ENCODE measurements around the gene GAS2L1. TPM values are rescaled to one million over a fixed set of nuclear protein-coding genes. Genes with fewer than 3 reads are reported as not detected.

GAS2L1 gene
- total RNA-seq, 2 donors from 2014 or later: 19.4 to 28.0 TPM

GRCh38 chr22:29267462-29267857 is 39.0 kb upstream of the GAS2L1 start:
- Histone ChIP-seq H3K4me3 (peak overlapping the region; percentile 89 to 93), H3K9me3 (no peaks in the 10 kb centered on the region), H3K27ac (peak overlapping the region; percentile 99), H3K36me3 (peaks cover 24% of the 10 kb centered on the region), H3K4me1 (peaks cover 0 to 51% of the 10 kb centered on the region in 2 donors), H3K27me3 (no peaks in the 10 kb centered on the region)
- TF ChIP-seq CTCF (IDR thresholded peaks at IDR 0.05): no peak
- no peak for DNase-seq (ENCODE audit: low spot score)

- DNase-seq (ENCODE audit: low spot score): peak; percentile 97
- H3K27me3 ChIP-seq: no peaks in the 10 kb centered on the region
- H3K4me1 ChIP-seq: peaks cover 0 to 53% of the 10 kb centered on the region in 2 donors
- peaks cover 29% of the 10 kb centered on the region for H3K36me3 ChIP-seq
- no peak for TF ChIP-seq CTCF (IDR thresholded peaks at IDR 0.05)
- H3K4me3 ChIP-seq: peak within 1 kb of the TSS; percentile 89 to 93
- peak within 1 kb of the TSS; percentile 99 for H3K27ac ChIP-seq
- no peaks in the 10 kb centered on the region for H3K9me3 ChIP-seq
Observed at GRCh38 chr22:29267858-29268510, 38.5 kb upstream of the GAS2L1 start, which contains the start of the genes EWSR1 and RHBDD3. TSS of gene EWSR1 (plus strand) at chr22:29268268. CDS start at chr22:29268337, 69 bp downstream. TSS of gene RHBDD3 (minus strand) at chr22:29267981. CDS start at chr22:29265626, 2,355 bp downstream.

GRCh38 chr22:29268511-29269229 is 37.8 kb upstream of the GAS2L1 start:
- no peak for TF ChIP-seq CTCF (IDR thresholded peaks at IDR 0.05)
- peaks cover 0 to 53% of the 10 kb centered on the region in 2 donors for H3K4me1 ChIP-seq

GRCh38 chr22:29269230-29269604 is 37.2 kb upstream of the GAS2L1 start:
- peaks cover 0 to 53% of the 10 kb centered on the region in 2 donors for H3K4me1 ChIP-seq
- no peak for TF ChIP-seq CTCF (IDR thresholded peaks at IDR 0.05)
- DNase-seq (ENCODE audit: low spot score): peak; percentile 40
- no peaks in the 10 kb centered on the region for H3K9me3 ChIP-seq
- H3K4me3 ChIP-seq: peak overlapping the region; percentile 89 to 93
- H3K27me3 ChIP-seq: no peaks in the 10 kb centered on the region
- H3K27ac ChIP-seq: peak overlapping the region; percentile 99
- peaks cover 33% of the 10 kb centered on the region for H3K36me3 ChIP-seq

More at GRCh38 chr22:29268511-29269229, 37.8 kb upstream of the GAS2L1 start:
- Histone ChIP-seq H3K27ac (peak overlapping the region; percentile 99), H3K4me3 (peak overlapping the region; percentile 89 to 93), H3K27me3 (no peaks in the 10 kb centered on the region), H3K9me3 (no peaks in the 10 kb centered on the region), H3K36me3 (peaks cover 33% of the 10 kb centered on the region)
- peak; percentile 65 for DNase-seq (ENCODE audit: low spot score)

GRCh38 chr22:29269731-29270474 is 36.5 kb upstream of the GAS2L1 start:
- H3K27me3 ChIP-seq: no peaks in the 10 kb centered on the region
- peak overlapping the region; percentile 89 to 93 for H3K4me3 ChIP-seq
- H3K36me3 ChIP-seq: peaks cover 34% of the 10 kb centered on the region
- H3K9me3 ChIP-seq: no peaks in the 10 kb centered on the region
- DNase-seq (ENCODE audit: low spot score): no peak
- peaks cover 0 to 53% of the 10 kb centered on the region in 2 donors for H3K4me1 ChIP-seq
- TF ChIP-seq CTCF (IDR thresholded peaks at IDR 0.05): no peak
- H3K27ac ChIP-seq: peak overlapping the region in 1 of 2 donors; percentile 99

Measured in right atrium auricular region (tissue), 2 donors.